T follicular helper cell (primary cell): Measurements from ENCODE around the gene EIF5A.

Experiments used
- DNase-seq: peaks from one replicate; pipeline ENCODE4 v3.0.0-alpha.2; 2020; ENCODE audit warnings: low read depth

Gene EIF5A

DNA sequence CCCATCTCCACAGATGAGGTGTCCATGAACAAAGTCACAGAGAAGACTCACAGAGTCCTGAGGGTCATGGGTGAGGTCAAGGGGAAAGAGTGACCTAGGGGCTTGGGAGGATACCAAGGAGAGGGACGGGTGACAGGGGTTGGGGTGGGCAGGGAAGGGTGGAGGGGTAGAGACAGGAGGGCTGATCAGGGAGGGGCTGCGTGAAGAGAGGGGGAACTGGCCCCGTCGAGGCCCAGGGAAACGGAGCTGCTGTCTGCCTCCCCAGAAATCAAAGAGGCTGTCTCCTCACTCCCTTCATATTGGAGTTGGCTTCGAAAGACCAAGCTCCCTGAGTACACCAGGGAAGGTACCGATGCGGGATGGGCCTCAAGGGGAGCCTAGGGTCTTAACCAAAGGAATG is 48.1 kb downstream of the EIF5A start:
- DNase-seq = no peak

GRCh38 chr17:7356072-7356549 is 48.7 kb downstream of the EIF5A start:
- DNase-seq = peak; percentile 75

DNA sequence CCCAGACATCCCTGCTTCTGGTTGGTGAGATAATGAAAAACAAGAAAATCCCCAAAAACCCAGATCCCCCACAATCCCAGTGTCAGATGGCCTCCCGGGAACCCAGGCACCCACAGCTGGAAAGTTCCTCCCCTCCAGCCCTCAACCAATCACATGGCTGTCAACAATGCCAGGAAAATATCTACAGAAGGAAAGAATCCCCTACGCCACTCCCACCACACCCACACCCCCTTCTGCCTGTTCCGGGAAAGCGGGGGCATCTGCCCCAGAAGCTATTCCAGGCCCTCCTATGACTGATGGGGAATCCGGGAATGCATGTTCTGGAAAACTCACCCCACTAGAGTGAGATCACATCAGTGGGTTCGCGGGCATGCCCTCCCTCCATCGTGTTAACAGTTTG is 49.3 kb downstream of the EIF5A start:
- no peak for DNase-seq

GRCh38 chr17:7357381-7357780 is 50.0 kb downstream of the EIF5A start:
- no peak for DNase-seq

DNA sequence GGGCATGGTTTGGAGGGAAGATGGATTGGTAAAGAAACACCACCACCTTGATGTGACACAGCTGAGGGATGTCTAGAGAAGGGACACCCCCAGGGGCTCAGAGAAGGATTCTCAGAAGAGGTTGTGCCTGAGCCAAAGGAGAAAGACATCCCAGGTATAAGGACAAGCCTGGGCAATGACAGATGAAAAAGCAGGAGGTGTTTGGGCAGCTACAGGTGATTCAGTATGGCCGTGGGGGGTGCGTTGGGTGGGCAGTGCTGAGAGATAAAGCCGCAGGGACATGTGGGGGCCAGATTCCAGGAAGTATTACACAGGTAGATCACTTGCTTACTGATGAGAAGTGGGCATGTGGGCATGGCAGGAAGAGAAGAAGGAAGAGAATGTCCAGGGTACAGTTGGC is 54.5 kb downstream of the EIF5A start:
- DNase-seq = no peak
